ENCODE results near the gene FBXL14.

Gene FBXL14

DNA sequence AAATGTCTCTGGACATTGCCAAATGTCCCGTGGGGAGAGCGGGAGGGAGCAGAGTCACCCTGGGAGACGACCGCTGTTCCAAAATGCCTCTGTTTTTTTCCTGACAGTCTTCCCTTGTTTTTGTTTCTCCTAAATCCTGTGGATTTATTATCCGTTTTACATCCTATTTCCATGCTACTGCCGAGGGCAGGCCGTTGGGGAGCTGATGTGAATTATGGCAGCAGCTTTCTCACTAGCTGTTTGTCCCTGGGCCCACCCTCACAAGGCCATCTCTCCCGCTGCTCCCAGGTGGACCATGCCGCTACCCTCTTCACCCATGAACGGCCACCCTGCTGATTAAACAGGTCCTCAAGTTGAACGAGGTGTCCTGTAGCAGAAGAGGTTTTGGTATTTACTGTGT is 55.2 kb downstream of the FBXL14 start:
- peaks cover 26% of the 10 kb centered on the region for H3K4me1 ChIP-seq (ENCODE audit: control insufficient read depth, insufficient read depth, low read length)
- no peak overlapping the region for H3K9ac ChIP-seq (ENCODE audit: low read depth, low read length)
- no peak overlapping the region for H3K4me2 ChIP-seq (ENCODE audit: low read length)
- no peak overlapping the region for H3K4me3 ChIP-seq (ENCODE audit: low read length)
- no peaks in the 10 kb centered on the region for H3K9me3 ChIP-seq (replicated peaks; ENCODE audit: low read length)
- H3K36me3 ChIP-seq (ENCODE audit: insufficient read depth, low read length): no peaks in the 10 kb centered on the region
- H3K27me3 ChIP-seq (ENCODE audit: control insufficient read depth, insufficient read depth, low read length): no peaks in the 10 kb centered on the region

DNA sequence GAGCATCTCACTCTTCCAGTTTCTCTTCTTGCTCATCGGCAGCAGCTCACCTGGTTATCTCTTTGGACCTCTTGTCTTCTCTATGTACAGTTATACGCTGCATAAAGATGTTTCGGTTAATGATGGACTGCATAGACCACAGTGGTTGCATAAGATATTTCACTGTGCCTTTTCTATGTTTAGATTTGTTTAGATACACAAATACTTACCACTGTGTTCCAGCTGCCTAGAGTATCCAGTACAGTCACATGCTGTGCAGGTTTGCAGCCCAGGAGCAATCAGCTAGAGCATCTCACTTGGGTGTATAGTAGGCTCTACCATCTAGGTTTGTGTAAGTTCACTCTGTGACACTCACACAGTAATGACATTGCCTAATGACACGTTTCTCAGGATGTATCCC is 57.6 kb downstream of the FBXL14 start:
- Histone ChIP-seq H3K4me3 (ENCODE audit: low read length) (no peak overlapping the region), H3K4me2 (ENCODE audit: low read length) (no peak overlapping the region), H3K27me3 (ENCODE audit: control insufficient read depth, insufficient read depth, low read length) (no peaks in the 10 kb centered on the region), H3K36me3 (ENCODE audit: insufficient read depth, low read length) (no peaks in the 10 kb centered on the region), H3K9me3 (replicated peaks; ENCODE audit: low read length) (no peaks in the 10 kb centered on the region), H3K4me1 (ENCODE audit: control insufficient read depth, insufficient read depth, low read length) (peaks cover 48% of the 10 kb centered on the region), H3K9ac (ENCODE audit: low read depth, low read length) (no peak overlapping the region)

DNA sequence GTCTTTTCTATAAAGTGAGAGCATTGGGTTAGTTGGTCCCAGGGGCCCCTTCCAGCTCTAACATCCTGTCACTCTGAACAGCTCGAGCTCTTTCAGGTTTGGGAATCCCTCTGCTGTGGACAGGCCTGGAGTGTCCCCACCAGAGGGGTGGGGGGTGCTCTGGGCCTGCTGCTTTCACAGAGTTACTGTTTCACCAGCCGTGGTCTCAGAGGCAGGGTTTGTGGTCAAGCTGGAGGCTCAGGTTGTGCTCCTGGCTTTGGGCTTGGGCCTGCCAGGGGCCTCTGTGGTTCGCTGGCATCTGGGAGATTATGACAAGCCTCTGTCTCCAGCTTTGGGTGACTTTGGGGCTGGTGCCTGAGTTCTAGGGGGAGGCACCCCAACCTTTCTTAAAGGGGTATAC is 59.6 kb downstream of the FBXL14 start:
- peaks cover 44% of the 10 kb centered on the region for H3K4me1 ChIP-seq (ENCODE audit: control insufficient read depth, insufficient read depth, low read length)
- H3K9ac ChIP-seq (ENCODE audit: low read depth, low read length): no peak overlapping the region
- H3K9me3 ChIP-seq (replicated peaks; ENCODE audit: low read length): no peaks in the 10 kb centered on the region
- no peaks in the 10 kb centered on the region for H3K36me3 ChIP-seq (ENCODE audit: insufficient read depth, low read length)
- H3K4me3 ChIP-seq (ENCODE audit: low read length): no peak overlapping the region
- no peaks in the 10 kb centered on the region for H3K27me3 ChIP-seq (ENCODE audit: control insufficient read depth, insufficient read depth, low read length)
- H3K4me2 ChIP-seq (ENCODE audit: low read length): peak overlapping the region; percentile 93

DNA sequence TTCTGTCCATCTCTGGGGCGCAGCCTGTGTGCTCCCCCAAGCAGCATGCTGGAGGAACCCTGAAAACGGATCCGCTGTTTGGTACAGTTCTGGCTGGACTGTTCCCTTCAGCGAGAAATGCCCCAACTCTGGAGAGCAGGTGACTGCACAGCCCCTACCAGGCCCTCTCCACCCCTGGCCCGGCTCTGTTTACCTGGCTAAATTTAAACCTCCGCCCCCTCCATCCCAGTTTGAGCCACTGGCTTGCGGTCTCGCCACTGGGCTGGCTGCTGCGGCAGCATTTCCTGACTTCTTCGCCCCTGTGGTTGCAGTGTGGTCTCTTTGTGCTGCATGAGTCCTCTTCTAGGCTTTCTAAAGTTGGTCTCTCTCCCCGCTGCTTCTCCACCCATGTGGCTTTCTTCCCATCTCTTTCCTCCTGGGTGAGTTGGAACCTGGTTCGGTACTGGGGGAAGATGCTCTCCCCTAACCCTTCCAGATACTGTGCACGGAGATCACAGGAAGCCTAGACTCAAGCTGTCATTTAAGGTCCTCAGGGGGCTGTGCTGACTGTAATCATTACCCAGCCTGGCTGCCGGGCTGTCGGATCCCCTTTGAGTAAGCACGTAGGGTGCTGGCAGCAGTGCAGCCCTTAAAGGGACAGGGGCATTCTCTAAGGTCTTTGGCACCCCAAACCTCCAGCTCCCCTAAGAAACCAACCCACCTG is 60.6 kb downstream of the FBXL14 start:
- H3K4me3 ChIP-seq (ENCODE audit: low read length): peak overlapping the region; percentile 83
- H3K9ac ChIP-seq (ENCODE audit: low read depth, low read length): peak overlapping the region; percentile 19

DNA sequence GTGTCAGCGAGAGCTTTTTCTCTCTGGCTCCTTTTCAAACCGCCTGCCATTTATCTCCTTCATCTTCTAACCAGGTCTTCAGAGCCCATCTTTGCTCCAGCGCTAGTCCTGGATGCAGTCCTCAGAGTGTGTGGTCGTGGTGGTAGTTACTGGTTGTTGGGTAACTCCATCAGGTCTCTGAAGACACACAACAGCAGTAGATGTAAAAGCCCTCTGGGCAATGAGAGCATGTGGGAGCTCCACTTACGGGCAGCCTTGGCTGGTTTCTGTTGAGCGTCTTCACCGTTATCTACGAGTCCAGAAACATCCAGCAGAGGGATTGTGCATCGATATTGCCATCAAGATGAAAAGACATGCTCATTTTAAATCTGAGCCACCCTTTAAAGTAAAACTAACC is 61.2 kb downstream of the FBXL14 start:
- Histone ChIP-seq H3K4me3 (ENCODE audit: low read length) (peak overlapping the region; percentile 83), H3K27me3 (ENCODE audit: control insufficient read depth, insufficient read depth, low read length) (no peaks in the 10 kb centered on the region), H3K36me3 (ENCODE audit: insufficient read depth, low read length) (no peaks in the 10 kb centered on the region), H3K9me3 (replicated peaks; ENCODE audit: low read length) (no peaks in the 10 kb centered on the region), H3K9ac (ENCODE audit: low read depth, low read length) (peak overlapping the region; percentile 19), H3K4me1 (ENCODE audit: control insufficient read depth, insufficient read depth, low read length) (peaks cover 52% of the 10 kb centered on the region), H3K4me2 (ENCODE audit: low read length) (peak overlapping the region; percentile 93)

More for the DNA sequence above, 60.6 kb downstream of the FBXL14 start:
- Histone ChIP-seq H3K27me3 (ENCODE audit: control insufficient read depth, insufficient read depth, low read length) (no peaks in the 10 kb centered on the region), H3K9me3 (replicated peaks; ENCODE audit: low read length) (no peaks in the 10 kb centered on the region), H3K4me2 (ENCODE audit: low read length) (peak overlapping the region; percentile 93), H3K4me1 (ENCODE audit: control insufficient read depth, insufficient read depth, low read length) (peaks cover 51% of the 10 kb centered on the region), H3K36me3 (ENCODE audit: insufficient read depth, low read length) (no peaks in the 10 kb centered on the region)

DNA sequence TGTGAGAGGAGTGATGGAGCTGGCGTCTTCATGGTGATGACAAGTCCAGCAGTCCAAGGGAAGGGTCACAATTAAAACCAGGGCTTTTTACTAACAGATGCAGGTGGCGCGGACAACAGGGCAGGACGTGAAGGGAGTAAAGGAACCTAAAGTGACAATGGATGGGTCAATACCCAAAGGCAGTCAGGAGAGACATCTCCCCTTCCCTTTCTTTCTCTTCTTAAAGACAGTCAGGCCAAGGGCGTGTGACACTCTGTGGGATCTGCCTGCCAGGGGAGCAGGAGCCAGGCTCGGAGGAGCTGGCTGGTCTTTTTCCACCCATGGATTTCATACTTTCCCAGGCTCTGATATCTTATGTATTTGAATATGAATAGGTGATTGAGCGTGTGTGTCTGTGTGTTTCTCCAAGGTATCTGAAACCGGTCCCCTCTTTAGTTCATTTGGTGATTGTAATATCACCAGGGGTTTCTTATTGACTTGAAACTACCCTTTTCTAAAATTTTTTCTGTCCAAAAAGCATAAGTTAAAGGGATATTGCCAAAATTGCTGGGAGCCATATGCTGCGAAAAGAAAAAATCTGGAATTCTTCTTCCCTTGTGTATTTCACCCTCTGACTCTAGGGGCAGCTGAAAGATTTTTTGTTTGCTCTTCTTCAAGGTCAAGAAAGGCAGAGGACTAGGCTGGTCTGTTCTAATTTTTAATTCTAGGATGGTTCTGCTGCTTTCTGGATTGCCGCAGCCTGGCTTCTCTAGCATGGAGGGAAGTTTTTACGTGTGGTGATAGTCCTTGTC is 61.8 kb downstream of the FBXL14 start:
- H3K27me3 ChIP-seq (ENCODE audit: control insufficient read depth, insufficient read depth, low read length): no peaks in the 10 kb centered on the region
- H3K4me1 ChIP-seq (ENCODE audit: control insufficient read depth, insufficient read depth, low read length): peaks cover 59% of the 10 kb centered on the region
- no peaks in the 10 kb centered on the region for H3K9me3 ChIP-seq (replicated peaks; ENCODE audit: low read length)
- H3K4me3 ChIP-seq (ENCODE audit: low read length): peak overlapping the region; percentile 83
- no peaks in the 10 kb centered on the region for H3K36me3 ChIP-seq (ENCODE audit: insufficient read depth, low read length)
- peak overlapping the region; percentile 85 for H3K9ac ChIP-seq (ENCODE audit: low read depth, low read length)
- peak overlapping the region; percentile 93 for H3K4me2 ChIP-seq (ENCODE audit: low read length)

DNA sequence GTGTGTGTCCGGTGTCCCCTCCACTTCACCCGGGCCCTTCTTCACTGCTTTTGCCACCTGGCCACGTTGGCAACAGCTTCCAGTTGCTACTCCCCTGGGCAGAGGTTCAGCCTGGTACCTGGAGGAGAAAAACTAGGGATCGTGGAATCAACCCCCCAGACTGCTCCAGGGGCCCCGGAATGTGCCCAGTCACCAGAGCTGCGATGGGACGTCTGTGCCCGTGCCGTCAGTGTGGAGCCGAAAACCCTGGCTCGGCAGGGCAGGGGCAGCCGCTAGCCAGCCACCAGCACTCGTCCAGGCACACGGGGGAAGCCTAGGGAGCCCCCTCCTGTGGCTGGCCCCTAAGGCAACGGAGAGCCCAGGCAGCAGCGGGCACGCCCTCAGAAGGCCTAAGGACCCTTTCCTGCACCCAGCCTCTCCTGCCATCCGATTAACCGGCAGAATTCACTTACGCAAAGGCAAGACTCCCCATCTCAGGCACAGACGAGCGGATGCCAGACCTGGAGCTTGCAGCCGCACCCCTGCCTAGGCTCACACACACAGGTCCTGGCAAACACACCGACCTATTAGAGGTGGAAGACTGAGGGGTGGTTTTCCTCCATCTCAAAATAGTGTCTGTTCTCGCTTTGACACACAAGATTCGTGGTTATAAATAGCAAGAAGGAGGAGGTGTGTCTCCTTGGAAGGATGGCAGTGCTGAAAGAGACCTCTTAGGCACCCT is 62.6 kb downstream of the FBXL14 start:
- H3K9ac ChIP-seq (ENCODE audit: low read depth, low read length): peak overlapping the region; percentile 85
- peaks cover 64% of the 10 kb centered on the region for H3K4me1 ChIP-seq (ENCODE audit: control insufficient read depth, insufficient read depth, low read length)
- no peaks in the 10 kb centered on the region for H3K36me3 ChIP-seq (ENCODE audit: insufficient read depth, low read length)
- H3K4me3 ChIP-seq (ENCODE audit: low read length): peak overlapping the region; percentile 83
- no peaks in the 10 kb centered on the region for H3K27me3 ChIP-seq (ENCODE audit: control insufficient read depth, insufficient read depth, low read length)
- no peaks in the 10 kb centered on the region for H3K9me3 ChIP-seq (replicated peaks; ENCODE audit: low read length)
- H3K4me2 ChIP-seq (ENCODE audit: low read length): peak overlapping the region; percentile 93

DNA sequence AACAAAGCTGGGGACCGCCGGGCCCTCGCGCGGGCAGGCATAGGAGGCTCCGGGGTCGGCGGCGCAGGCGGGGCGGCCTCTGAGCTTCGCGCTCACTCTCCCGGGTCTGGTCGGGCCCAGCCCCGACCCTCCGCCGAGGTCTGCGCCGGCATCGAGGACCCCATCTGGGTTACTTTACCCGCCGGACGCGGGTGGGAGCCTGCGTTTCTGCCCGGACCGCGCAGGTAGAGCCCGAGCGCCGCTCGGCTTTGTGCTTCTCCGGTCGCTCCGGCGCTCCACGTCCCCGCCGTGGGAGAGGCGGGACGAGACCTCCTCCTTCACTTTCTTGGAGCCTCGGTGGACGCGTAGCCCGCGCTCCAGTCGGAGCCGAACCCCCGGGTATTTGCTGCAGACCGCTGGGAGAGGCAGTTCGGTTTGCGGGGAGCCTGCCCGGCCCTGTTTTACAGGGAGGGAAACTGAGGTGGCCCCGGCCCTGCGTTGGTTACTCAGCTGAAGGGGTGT is 63.2 kb downstream of the FBXL14 start:
- H3K4me3 ChIP-seq (ENCODE audit: low read length): peak overlapping the region; percentile 83
- H3K9ac ChIP-seq (ENCODE audit: low read depth, low read length): peak overlapping the region; percentile 85
- no peaks in the 10 kb centered on the region for H3K36me3 ChIP-seq (ENCODE audit: insufficient read depth, low read length)
- H3K4me1 ChIP-seq (ENCODE audit: control insufficient read depth, insufficient read depth, low read length): peaks cover 64% of the 10 kb centered on the region
- no peaks in the 10 kb centered on the region for H3K9me3 ChIP-seq (replicated peaks; ENCODE audit: low read length)
- H3K27me3 ChIP-seq (ENCODE audit: control insufficient read depth, insufficient read depth, low read length): no peaks in the 10 kb centered on the region
- H3K4me2 ChIP-seq (ENCODE audit: low read length): peak overlapping the region; percentile 93

DNA sequence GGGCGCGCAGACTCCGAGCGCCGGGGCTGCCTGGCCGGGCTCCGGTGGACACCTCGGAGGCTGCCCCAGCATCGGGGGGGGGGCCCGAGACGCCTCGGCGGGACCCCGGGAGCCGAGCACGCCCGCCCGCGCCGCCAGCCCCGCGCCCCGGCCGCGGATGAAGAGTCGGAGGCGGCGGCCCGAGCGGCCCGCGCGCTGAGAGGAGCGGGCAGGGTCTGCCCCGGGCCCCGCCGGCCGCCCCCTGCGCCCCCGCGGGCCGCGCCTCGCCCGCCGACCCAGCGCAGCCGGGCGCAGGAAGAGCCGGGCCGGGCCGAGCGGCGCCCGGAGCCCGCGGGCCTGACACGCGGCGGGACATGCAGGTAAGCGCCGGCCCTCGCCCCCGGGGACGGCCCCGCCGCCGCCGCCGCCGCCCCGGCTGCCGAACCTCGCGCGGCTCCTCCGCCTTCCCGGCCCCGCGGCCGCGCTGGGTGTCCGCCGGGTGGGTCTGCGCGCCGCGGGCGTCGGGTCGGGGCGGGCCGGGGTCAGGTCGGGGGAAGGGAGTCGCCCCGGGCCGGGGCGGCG is 63.7 kb downstream of the FBXL14 start:
- no peaks in the 10 kb centered on the region for H3K27me3 ChIP-seq (ENCODE audit: control insufficient read depth, insufficient read depth, low read length)
- peak overlapping the region; percentile 83 for H3K4me3 ChIP-seq (ENCODE audit: low read length)
- H3K36me3 ChIP-seq (ENCODE audit: insufficient read depth, low read length): no peaks in the 10 kb centered on the region
- peaks cover 64% of the 10 kb centered on the region for H3K4me1 ChIP-seq (ENCODE audit: control insufficient read depth, insufficient read depth, low read length)
- peak overlapping the region; percentile 93 for H3K4me2 ChIP-seq (ENCODE audit: low read length)
- H3K9ac ChIP-seq (ENCODE audit: low read depth, low read length): peak overlapping the region; percentile 85
- no peaks in the 10 kb centered on the region for H3K9me3 ChIP-seq (replicated peaks; ENCODE audit: low read length)

DNA sequence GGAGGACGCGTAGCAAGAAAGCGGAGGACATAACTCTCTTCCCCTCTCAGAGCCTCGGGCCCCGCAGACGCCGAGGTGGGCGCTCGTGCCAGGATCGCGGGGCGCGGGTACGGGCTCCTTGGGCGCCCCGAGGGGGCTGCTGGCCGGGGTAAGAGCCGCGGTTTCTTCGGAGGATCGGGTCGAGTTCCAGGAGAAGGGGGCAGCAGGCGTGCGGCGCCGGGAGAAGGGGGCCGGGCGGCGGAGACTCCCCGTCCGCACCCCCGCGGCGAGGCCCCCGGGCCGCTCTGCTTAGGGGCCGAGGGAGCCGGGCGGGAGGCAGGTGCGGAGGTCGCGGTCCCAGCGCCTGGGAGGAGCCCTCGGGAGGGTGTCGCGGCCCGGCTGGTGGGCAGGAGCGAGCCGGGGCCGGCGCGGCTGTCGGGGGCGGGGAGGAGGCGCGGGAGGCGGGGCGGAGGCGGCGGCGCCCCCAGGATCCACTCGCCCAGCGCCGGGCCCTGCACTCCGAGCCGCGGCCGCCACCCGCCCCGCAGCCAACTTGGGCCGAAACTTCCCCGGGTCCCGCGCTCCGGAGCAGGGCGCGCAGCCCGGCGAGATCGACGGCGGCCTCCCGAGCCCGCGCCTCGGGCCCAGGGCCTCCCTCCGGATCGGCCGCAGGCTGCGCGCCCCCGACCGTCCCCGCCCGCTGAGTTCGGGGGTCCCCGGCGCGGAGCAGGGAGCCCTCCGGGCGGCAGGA is 64.4 kb downstream of the FBXL14 start:
- Histone ChIP-seq H3K9me3 (replicated peaks; ENCODE audit: low read length) (no peaks in the 10 kb centered on the region), H3K4me1 (ENCODE audit: control insufficient read depth, insufficient read depth, low read length) (peaks cover 59% of the 10 kb centered on the region), H3K27me3 (ENCODE audit: control insufficient read depth, insufficient read depth, low read length) (no peaks in the 10 kb centered on the region), H3K36me3 (ENCODE audit: insufficient read depth, low read length) (no peaks in the 10 kb centered on the region), H3K9ac (ENCODE audit: low read depth, low read length) (peak overlapping the region; percentile 79), H3K4me2 (ENCODE audit: low read length) (peak overlapping the region; percentile 80), H3K4me3 (ENCODE audit: low read length) (peak overlapping the region; percentile 83)
